HEK293 (cell line): Measurements from ENCODE around the gene IZUMO4.

ENCODE experiments used
- ZNF394 ChIP-seq: fragments of 450-650 bp; formaldehyde crosslinking; IDR thresholded peaks from 2 replicates; pipeline ENCODE4 v1.5.1; 2016; ENCODE audit warnings: missing biosample characterization, missing genetic modification characterization, mild to moderate bottlenecking, moderate library complexity, borderline replicate concordance
- ZNF501 ChIP-seq: fragments of 450-650 bp; formaldehyde crosslinking; IDR thresholded peaks from 2 replicates; pipeline ENCODE4 v1.5.1; 2016; ENCODE audit warnings: missing biosample characterization, missing genetic modification characterization
- TF ChIP-seq, protein P1 (sequence below): fragments of 450-650 bp; formaldehyde crosslinking; IDR thresholded peaks from 2 replicates; pipeline ENCODE4 v1.5.1; 2016; ENCODE audit warnings: missing biosample characterization, missing genetic modification characterization
- TF ChIP-seq, protein P2 (sequence below): fragments of 450-650 bp; formaldehyde crosslinking; IDR thresholded peaks from 2 replicates; pipeline ENCODE4 v1.5.1; 2016; ENCODE audit warnings: missing biosample characterization, missing genetic modification characterization
- TF ChIP-seq, protein P3 (sequence below): fragments of 450-650 bp; formaldehyde crosslinking; IDR thresholded peaks from 2 replicates; pipeline ENCODE4 v1.5.1; 2017; ENCODE audit warnings: missing biosample characterization, missing genetic modification characterization
- TF ChIP-seq, protein P4 (sequence below): fragments of 450-650 bp; formaldehyde crosslinking; IDR thresholded peaks from 2 replicates; pipeline ENCODE4 v1.5.1; 2016; ENCODE audit warnings: missing biosample characterization, missing genetic modification characterization
- TF ChIP-seq, protein P5 (sequence below): fragments of 450-650 bp; formaldehyde crosslinking; IDR thresholded peaks from 2 replicates; pipeline ENCODE4 v1.5.1; 2016; ENCODE audit warnings: missing biosample characterization, missing genetic modification characterization

DNA sequence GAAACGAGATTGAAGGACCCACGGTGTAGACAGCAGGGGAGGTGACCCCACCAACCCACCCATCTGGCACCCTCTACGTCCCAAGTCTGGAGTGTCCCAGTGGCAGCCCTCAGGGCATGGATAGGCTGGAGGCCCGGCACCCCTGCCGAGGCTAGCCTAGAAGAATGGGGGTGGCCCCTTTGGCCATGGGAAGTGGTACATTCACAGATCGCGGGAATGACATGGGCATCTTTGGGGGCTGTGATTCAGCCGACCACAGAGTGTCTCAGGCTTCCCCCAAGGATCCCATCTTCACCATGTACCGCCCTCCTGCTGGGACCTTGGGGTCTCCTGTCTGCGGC is 34.4 kb upstream of the IZUMO4 start:
- TF ChIP-seq, protein P1, sequence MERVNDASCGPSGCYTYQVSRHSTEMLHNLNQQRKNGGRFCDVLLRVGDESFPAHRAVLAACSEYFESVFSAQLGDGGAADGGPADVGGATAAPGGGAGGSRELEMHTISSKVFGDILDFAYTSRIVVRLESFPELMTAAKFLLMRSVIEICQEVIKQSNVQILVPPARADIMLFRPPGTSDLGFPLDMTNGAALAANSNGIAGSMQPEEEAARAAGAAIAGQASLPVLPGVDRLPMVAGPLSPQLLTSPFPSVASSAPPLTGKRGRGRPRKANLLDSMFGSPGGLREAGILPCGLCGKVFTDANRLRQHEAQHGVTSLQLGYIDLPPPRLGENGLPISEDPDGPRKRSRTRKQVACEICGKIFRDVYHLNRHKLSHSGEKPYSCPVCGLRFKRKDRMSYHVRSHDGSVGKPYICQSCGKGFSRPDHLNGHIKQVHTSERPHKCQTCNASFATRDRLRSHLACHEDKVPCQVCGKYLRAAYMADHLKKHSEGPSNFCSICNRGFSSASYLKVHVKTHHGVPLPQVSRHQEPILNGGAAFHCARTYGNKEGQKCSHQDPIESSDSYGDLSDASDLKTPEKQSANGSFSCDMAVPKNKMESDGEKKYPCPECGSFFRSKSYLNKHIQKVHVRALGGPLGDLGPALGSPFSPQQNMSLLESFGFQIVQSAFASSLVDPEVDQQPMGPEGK (tag by site-specific recombination), result no peak
- TF ChIP-seq ZNF501 (tag by site-specific recombination) (no peak), ZNF394 (tag by site-specific recombination) (no peak)
- TF ChIP-seq, protein P2, sequence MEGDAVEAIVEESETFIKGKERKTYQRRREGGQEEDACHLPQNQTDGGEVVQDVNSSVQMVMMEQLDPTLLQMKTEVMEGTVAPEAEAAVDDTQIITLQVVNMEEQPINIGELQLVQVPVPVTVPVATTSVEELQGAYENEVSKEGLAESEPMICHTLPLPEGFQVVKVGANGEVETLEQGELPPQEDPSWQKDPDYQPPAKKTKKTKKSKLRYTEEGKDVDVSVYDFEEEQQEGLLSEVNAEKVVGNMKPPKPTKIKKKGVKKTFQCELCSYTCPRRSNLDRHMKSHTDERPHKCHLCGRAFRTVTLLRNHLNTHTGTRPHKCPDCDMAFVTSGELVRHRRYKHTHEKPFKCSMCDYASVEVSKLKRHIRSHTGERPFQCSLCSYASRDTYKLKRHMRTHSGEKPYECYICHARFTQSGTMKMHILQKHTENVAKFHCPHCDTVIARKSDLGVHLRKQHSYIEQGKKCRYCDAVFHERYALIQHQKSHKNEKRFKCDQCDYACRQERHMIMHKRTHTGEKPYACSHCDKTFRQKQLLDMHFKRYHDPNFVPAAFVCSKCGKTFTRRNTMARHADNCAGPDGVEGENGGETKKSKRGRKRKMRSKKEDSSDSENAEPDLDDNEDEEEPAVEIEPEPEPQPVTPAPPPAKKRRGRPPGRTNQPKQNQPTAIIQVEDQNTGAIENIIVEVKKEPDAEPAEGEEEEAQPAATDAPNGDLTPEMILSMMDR, result no peak
- TF ChIP-seq, protein P3, sequence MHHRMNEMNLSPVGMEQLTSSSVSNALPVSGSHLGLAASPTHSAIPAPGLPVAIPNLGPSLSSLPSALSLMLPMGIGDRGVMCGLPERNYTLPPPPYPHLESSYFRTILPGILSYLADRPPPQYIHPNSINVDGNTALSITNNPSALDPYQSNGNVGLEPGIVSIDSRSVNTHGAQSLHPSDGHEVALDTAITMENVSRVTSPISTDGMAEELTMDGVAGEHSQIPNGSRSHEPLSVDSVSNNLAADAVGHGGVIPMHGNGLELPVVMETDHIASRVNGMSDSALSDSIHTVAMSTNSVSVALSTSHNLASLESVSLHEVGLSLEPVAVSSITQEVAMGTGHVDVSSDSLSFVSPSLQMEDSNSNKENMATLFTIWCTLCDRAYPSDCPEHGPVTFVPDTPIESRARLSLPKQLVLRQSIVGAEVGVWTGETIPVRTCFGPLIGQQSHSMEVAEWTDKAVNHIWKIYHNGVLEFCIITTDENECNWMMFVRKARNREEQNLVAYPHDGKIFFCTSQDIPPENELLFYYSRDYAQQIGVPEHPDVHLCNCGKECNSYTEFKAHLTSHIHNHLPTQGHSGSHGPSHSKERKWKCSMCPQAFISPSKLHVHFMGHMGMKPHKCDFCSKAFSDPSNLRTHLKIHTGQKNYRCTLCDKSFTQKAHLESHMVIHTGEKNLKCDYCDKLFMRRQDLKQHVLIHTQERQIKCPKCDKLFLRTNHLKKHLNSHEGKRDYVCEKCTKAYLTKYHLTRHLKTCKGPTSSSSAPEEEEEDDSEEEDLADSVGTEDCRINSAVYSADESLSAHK (tag by site-specific recombination), result no peak
- TF ChIP-seq, protein P4, sequence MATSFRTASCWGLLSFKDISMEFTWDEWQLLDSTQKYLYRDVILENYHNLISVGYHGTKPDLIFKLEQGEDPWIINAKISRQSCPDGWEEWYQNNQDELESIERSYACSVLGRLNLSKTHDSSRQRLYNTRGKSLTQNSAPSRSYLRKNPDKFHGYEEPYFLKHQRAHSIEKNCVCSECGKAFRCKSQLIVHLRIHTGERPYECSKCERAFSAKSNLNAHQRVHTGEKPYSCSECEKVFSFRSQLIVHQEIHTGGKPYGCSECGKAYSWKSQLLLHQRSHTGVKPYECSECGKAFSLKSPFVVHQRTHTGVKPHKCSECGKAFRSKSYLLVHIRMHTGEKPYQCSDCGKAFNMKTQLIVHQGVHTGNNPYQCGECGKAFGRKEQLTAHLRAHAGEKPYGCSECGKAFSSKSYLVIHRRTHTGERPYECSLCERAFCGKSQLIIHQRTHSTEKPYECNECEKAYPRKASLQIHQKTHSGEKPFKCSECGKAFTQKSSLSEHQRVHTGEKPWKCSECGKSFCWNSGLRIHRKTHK (tag by site-specific recombination), result no peak
- TF ChIP-seq, protein P5, sequence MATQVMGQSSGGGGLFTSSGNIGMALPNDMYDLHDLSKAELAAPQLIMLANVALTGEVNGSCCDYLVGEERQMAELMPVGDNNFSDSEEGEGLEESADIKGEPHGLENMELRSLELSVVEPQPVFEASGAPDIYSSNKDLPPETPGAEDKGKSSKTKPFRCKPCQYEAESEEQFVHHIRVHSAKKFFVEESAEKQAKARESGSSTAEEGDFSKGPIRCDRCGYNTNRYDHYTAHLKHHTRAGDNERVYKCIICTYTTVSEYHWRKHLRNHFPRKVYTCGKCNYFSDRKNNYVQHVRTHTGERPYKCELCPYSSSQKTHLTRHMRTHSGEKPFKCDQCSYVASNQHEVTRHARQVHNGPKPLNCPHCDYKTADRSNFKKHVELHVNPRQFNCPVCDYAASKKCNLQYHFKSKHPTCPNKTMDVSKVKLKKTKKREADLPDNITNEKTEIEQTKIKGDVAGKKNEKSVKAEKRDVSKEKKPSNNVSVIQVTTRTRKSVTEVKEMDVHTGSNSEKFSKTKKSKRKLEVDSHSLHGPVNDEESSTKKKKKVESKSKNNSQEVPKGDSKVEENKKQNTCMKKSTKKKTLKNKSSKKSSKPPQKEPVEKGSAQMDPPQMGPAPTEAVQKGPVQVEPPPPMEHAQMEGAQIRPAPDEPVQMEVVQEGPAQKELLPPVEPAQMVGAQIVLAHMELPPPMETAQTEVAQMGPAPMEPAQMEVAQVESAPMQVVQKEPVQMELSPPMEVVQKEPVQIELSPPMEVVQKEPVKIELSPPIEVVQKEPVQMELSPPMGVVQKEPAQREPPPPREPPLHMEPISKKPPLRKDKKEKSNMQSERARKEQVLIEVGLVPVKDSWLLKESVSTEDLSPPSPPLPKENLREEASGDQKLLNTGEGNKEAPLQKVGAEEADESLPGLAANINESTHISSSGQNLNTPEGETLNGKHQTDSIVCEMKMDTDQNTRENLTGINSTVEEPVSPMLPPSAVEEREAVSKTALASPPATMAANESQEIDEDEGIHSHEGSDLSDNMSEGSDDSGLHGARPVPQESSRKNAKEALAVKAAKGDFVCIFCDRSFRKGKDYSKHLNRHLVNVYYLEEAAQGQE (tag by site-specific recombination), result no peak
